IMR-90 (cell line): ENCODE data around the gene SERPINA5. TPM values are rescaled to one million over a fixed set of nuclear protein-coding genes. Genes with fewer than 3 reads are reported as not detected.

Source experiments
- ATAC-seq: fragments of 200-7000 bp; cut with Tn5 transposase; 2 replicates; pipeline ENCODE4 v1.9.1; 2020; ENCODE audit warnings: low read depth, mild to moderate bottlenecking, moderate library complexity
- Bru-seq: library from RNA; stranded (reverse); fragments of 400-500 nt; gene quantifications from one replicate; lab custom pipeline; 2021; lab: Mats Ljungman, UMichigan
- BruChase-seq, 2 experiments: library from RNA; stranded (reverse); fragments of 400-500 nt; gene quantifications; one replicate each; lab custom pipeline; 2021; lab: Mats Ljungman, UMichigan
- BruUV-seq: library from RNA; stranded (reverse); fragments of 400-500 nt; replicated peaks from 2 replicates; lab custom pipeline; 2021; lab: Mats Ljungman, UMichigan
- CTCF ChIA-PET: fragments of 300-600 bp; formaldehyde crosslinking; extraction: SDS; loops from one replicate; lab custom pipeline; 2021; ENCODE audit warnings: antibody characterized with exemption; lab: Yijun Ruan, JAX
- POLR2A ChIA-PET: fragments of 300-600 bp; sonication (Branson Sonifier 250); formaldehyde crosslinking; loops from one replicate; lab custom pipeline; 2022; ENCODE audit warnings: antibody characterized with exemption; ENCODE audit not compliant: unreplicated experiment; lab: Charles Lee
- DNase-seq: peaks from one replicate; pipeline ENCODE4 v3.0.0; 2013
- H2AFZ ChIP-seq: replicated peaks from 2 replicates; pipeline ENCODE3; 2013; ENCODE audit warnings: low read length, mild to moderate bottlenecking; ENCODE audit not compliant: poor library complexity
- H2AK5ac ChIP-seq: 2 replicates; pipeline ENCODE4 v1.6.1; 2013; ENCODE audit warnings: low read depth, low read length, inconsistent platforms
- H2AK9ac ChIP-seq: replicated peaks from 2 replicates; pipeline ENCODE3; 2013; ENCODE audit warnings: mild to moderate bottlenecking, low read depth, low read length, moderate library complexity; ENCODE audit not compliant: poor library complexity
- H2BK120ac ChIP-seq: 2 replicates; pipeline ENCODE4 v1.6.1; 2013; ENCODE audit warnings: low read depth, low read length, inconsistent platforms
- H2BK15ac ChIP-seq: 3 replicates; pipeline ENCODE4 v1.6.1; 2013; ENCODE audit warnings: low read depth, low read length, inconsistent platforms
- H2BK20ac ChIP-seq: 2 replicates; pipeline ENCODE4 v1.6.1; 2013; ENCODE audit warnings: low read depth, mild to moderate bottlenecking, inconsistent platforms, low read length, moderate library complexity
- H2BK5ac ChIP-seq: 2 replicates; pipeline ENCODE4 v1.6.1; 2013; ENCODE audit warnings: mild to moderate bottlenecking, low read depth, low read length, inconsistent platforms; ENCODE audit not compliant: poor library complexity, severe bottlenecking
- H3K14ac ChIP-seq: replicated peaks from 2 replicates; pipeline ENCODE4 v1.6.1; 2013; ENCODE audit warnings: low read depth, low read length, inconsistent platforms
- H3K18ac ChIP-seq: 2 replicates; pipeline ENCODE4 v1.6.1; 2013; ENCODE audit warnings: low read depth, low read length, control low read depth
- H3K23ac ChIP-seq: 2 replicates; pipeline ENCODE4 v1.6.1; 2013; ENCODE audit warnings: low read depth, low read length, inconsistent platforms
- H3K27ac ChIP-seq: 2 replicates; pipeline ENCODE4 v1.5.1; 2013; ENCODE audit warnings: mild to moderate bottlenecking, control low read depth, low read length; ENCODE audit not compliant: insufficient read depth
- H3K27me3 ChIP-seq: 2 replicates; pipeline ENCODE4 v1.6.1; 2013; ENCODE audit warnings: low read length; ENCODE audit not compliant: control insufficient read depth, insufficient read depth
- H3K36me3 ChIP-seq: 2 replicates; pipeline ENCODE4 v1.6.1; 2013; ENCODE audit warnings: low read length, mixed read lengths; ENCODE audit not compliant: control insufficient read depth, insufficient read depth
- H3K4ac ChIP-seq: 2 replicates; pipeline ENCODE4 v1.6.1; 2013; ENCODE audit warnings: low read depth, low read length, inconsistent platforms
- H3K4me1 ChIP-seq: 2 replicates; pipeline ENCODE4 v1.6.1; 2013; ENCODE audit warnings: low read length, mixed read lengths; ENCODE audit not compliant: control insufficient read depth, insufficient read depth
- H3K4me2 ChIP-seq: 2 replicates; pipeline ENCODE4 v1.6.1; 2013; ENCODE audit warnings: low read depth, mild to moderate bottlenecking, control low read depth, low read length, moderate library complexity
- H3K4me3 ChIP-seq: 2 replicates; pipeline ENCODE4 v1.5.1; 2013; ENCODE audit warnings: low read depth, mild to moderate bottlenecking, control low read depth, low read length, moderate library complexity; ENCODE audit not compliant: insufficient read depth
- H3K56ac ChIP-seq: 2 replicates; pipeline ENCODE4 v1.6.1; 2013; ENCODE audit warnings: low read length, inconsistent platforms; ENCODE audit not compliant: insufficient read depth; ENCODE audit errors: extremely low read depth
- H3K79me1 ChIP-seq, 2 experiments: 2 replicates each; pipeline ENCODE4 v1.6.1; 2013; ENCODE audit warnings: low read length in 2 of 2, inconsistent platforms in 1 of 2, low read depth in 1 of 2
- H3K9ac ChIP-seq: 2 replicates; pipeline ENCODE4 v1.6.1; 2013; ENCODE audit warnings: low read depth, low read length, control low read depth
- H3K9me1 ChIP-seq: 2 replicates; pipeline ENCODE4 v1.6.1; 2013; ENCODE audit warnings: low read length, inconsistent platforms; ENCODE audit not compliant: insufficient read depth
- H3K9me3 ChIP-seq: 2 replicates; pipeline ENCODE4 v1.6.1; 2013; ENCODE audit warnings: low read length; ENCODE audit not compliant: control insufficient read depth, insufficient read depth
- H4K20me1 ChIP-seq: 2 replicates; pipeline ENCODE4 v1.6.1; 2013; ENCODE audit warnings: low read length, inconsistent platforms; ENCODE audit not compliant: insufficient read depth
- H4K5ac ChIP-seq: 2 replicates; pipeline ENCODE4 v1.6.1; 2013; ENCODE audit warnings: mild to moderate bottlenecking, low read depth, low read length, control low read depth
- H4K8ac ChIP-seq, 2 experiments: 2 replicates each; pipeline ENCODE4 v1.6.1; 2013; ENCODE audit warnings: low read depth in 2 of 2, low read length in 2 of 2, control low read depth in 1 of 2, inconsistent platforms in 1 of 2
- H4K91ac ChIP-seq: 2 replicates; pipeline ENCODE4 v1.6.1; 2013; ENCODE audit warnings: low read depth, low read length, inconsistent platforms; ENCODE audit not compliant: insufficient read depth
- BHLHE40 ChIP-seq: fragments of 150-350 bp; IDR thresholded peaks from 2 replicates; pipeline ENCODE4 v1.6.1; 2016; ENCODE audit warnings: mild to moderate bottlenecking, low read depth, low read length
- CTCF ChIP-seq: conservative IDR thresholded peaks from 2 replicates; pipeline ENCODE4 v1.5.1; 2012; ENCODE audit warnings: mild to moderate bottlenecking, low read depth, low read length, improper control_type of control experiment
- FOS ChIP-seq: fragments of 150-350 bp; IDR thresholded peaks from 2 replicates; pipeline ENCODE4 v1.6.1; 2016; ENCODE audit warnings: low read depth, low read length
- MAZ ChIP-seq: IDR thresholded peaks from 2 replicates; pipeline ENCODE4 v1.6.1; 2012; ENCODE audit warnings: low read depth, mild to moderate bottlenecking, low read length, improper control_type of control experiment, moderate library complexity, borderline replicate concordance
- MXI1 ChIP-seq: IDR thresholded peaks from 2 replicates; pipeline ENCODE4 v1.6.1; 2012; ENCODE audit warnings: low read depth, mild to moderate bottlenecking, low read length, moderate library complexity, borderline replicate concordance
- NFE2L2 ChIP-seq: fragments of 150-350 bp; IDR thresholded peaks from 2 replicates; pipeline ENCODE4 v1.6.1; 2016; ENCODE audit warnings: low read depth, mild to moderate bottlenecking, low read length
- RAD21 ChIP-seq: IDR thresholded peaks from 2 replicates; pipeline ENCODE4 v1.6.1; 2012; ENCODE audit warnings: low read length, improper control_type of control experiment
- RFX5 ChIP-seq: IDR thresholded peaks from 2 replicates; pipeline ENCODE4 v1.8.0; 2012; ENCODE audit warnings: low read depth, mild to moderate bottlenecking, low read length, moderate library complexity
- SMC3 ChIP-seq: fragments of 150-350 bp; IDR thresholded peaks from 2 replicates; pipeline ENCODE4 v1.6.1; 2016; ENCODE audit warnings: low read depth, mild to moderate bottlenecking, antibody characterized with exemption, low read length, moderate library complexity
- WGBS, 2 experiments: methylation state at CpG; one replicate each; pipeline versions ENCODE4 v1.1.5 to v1.1.7; 2013; ENCODE audit warnings: missing lambda C conversion rate in 2 of 2; ENCODE audit not compliant: insufficient read length in 1 of 2; ENCODE audit errors: extremely low coverage in 2 of 2; 5-methylcytosine and 5-hydroxymethylcytosine counted together
- dilution Hi-C: fragments of 300-500 bp; cut with HindIII; formaldehyde crosslinking; loops from one replicate; pipeline ENCODE4 v1.14.3; 2018; ENCODE audit warnings: low sequenced_read_pairs; ENCODE audit not compliant: unreplicated experiment
- in situ Hi-C: fragments of 300-500 bp; cut with MboI; formaldehyde crosslinking; loops from 3 replicates; pipeline ENCODE4 v1.14.3; 2019; ENCODE audit warnings: low sequenced_read_pairs, inconsistent platforms, mixed read lengths
- intact Hi-C: fragments of 100-400 bp; cut with micrococcal nuclease; formaldehyde crosslinking; loops from 2 replicates; pipeline ENCODE4 v1.10.0; 2022
- long read RNA-seq: library from polyadenylated mRNA; unstranded; transcript quantifications from one replicate; pipeline ENCODE4 v2.0.0, GENCODE V29; 2021; ENCODE audit not compliant: unreplicated experiment
- polyA plus RNA-seq, 3 experiments: library from polyadenylated mRNA; depleted of rRNA; stranded (reverse); fragments of >200 nt; gene quantifications; 2 replicates each; pipeline ENCODE4 v1.2.3, GENCODE V29; 2012; ENCODE audit warnings: low replicate concordance in 1 of 3
- total RNA-seq: library from RNA; depleted of rRNA; stranded (reverse); fragments of >200 nt; gene quantifications from 2 replicates; pipeline ENCODE4 v1.2.3, GENCODE V29; 2012; rRNA removed

SERPINA5 gene
- not detected in 2 replicates for total RNA-seq
- not detected in 2 replicates for polyA plus RNA-seq (2012; rRNA removed)
- not detected in 2 replicates for polyA plus RNA-seq (2012; cell fraction: cytosol; rRNA removed)
- polyA plus RNA-seq (2012; cell fraction: nucleus; rRNA removed; ENCODE audit: low replicate concordance): not detected in 2 replicates
- Bru-seq, nascent RNA: not detected
- not detected for BruChase-seq, experiment 1, labeled RNA remaining after a 6-hour chase
- BruChase-seq, experiment 2, labeled RNA remaining after a 2-hour chase: not detected
- long read RNA-seq: 0 reads

GRCh38 chr14:94581127-94581999 is at the start of gene SERPINA5:
Gene SERPINA5 (plus strand): TSS chr14:94581426. CDS start chr14:94587363, 5,937 bp downstream.
- Histone ChIP-seq H4K20me1 (no peaks in the 10 kb centered on the region), H3K4me2 (no peak within 1 kb of the TSS), H3K27ac (no peak within 1 kb of the TSS), H3K27me3 (no peaks in the 10 kb centered on the region; the same call in 1 of the 2 replicates), H3K18ac (no peak within 1 kb of the TSS), H3K23ac (no peak within 1 kb of the TSS), H2BK5ac (no peak within 1 kb of the TSS), H2BK120ac (no peak within 1 kb of the TSS), H3K4me1 (no peaks in the 10 kb centered on the region), H3K4ac (no peak within 1 kb of the TSS), H3K14ac (no peak within 1 kb of the TSS), H2BK15ac (no peak within 1 kb of the TSS), H3K9me3 (no peaks in the 10 kb centered on the region; the same call in 1 of the 2 replicates), H3K79me1 (no peaks in the 10 kb centered on the region), H4K91ac (no peak within 1 kb of the TSS), H2AFZ (peak within 1 kb of the TSS; percentile 74), H3K56ac (no peak within 1 kb of the TSS), H3K4me3 (no peak within 1 kb of the TSS), H3K36me3 (no peaks in the 10 kb centered on the region), H2AK5ac (no peak within 1 kb of the TSS), H3K9ac (no peak within 1 kb of the TSS), H3K9me1 (no peaks in the 10 kb centered on the region), H4K8ac (no peak within 1 kb of the TSS), H4K5ac (no peak within 1 kb of the TSS), H2AK9ac (no peak within 1 kb of the TSS), H2BK20ac (no peak within 1 kb of the TSS)
- dilution Hi-C loops (no loop called here), in situ Hi-C loops (no loop called here), intact Hi-C loops (no loop called here)
- ATAC-seq: peak; percentile 44; the same call in 1 of the 2 replicates
- ChIA-PET POLR2A (no interaction called here), CTCF (no interaction called here)
- 23% methylated on average over 9 of the region's 18 CpGs; no CpG with 5 or more reads in 1 of the 2 experiments for WGBS, 2 experiments
- no peak for TF ChIP-seq MXI1
- no peak for TF ChIP-seq CTCF
- no peak for TF ChIP-seq RAD21
- TF ChIP-seq NFE2L2: no peak
- no peak for TF ChIP-seq FOS
- no peak for TF ChIP-seq SMC3
- no peak for TF ChIP-seq RFX5
- no peak for TF ChIP-seq BHLHE40
- TF ChIP-seq MAZ: no peak
- BruUV-seq: no TSS peak
- DNase-seq: no peak
